CD14-positive monocyte (primary cell): ENCODE measurements around the gene STX4. TPM values are rescaled to one million over a fixed set of nuclear protein-coding genes. Genes with fewer than 3 reads are reported as not detected.
A peak's percentile ranks its signal among the peaks of the same experiment; 100 is the strongest.

Experiments
- DNase-seq, 3 donors: peaks; one replicate each; pipeline ENCODE4 v3.0.0-alpha.2; 2011 to 2022
- H2AFZ ChIP-seq: 2 replicates; pipeline ENCODE4 v1.6.0; 2012; ENCODE audit warnings: mild to moderate bottlenecking, low read depth, low read length, inconsistent platforms; ENCODE audit not compliant: insufficient read depth, poor library complexity, severe bottlenecking
- H3K27ac ChIP-seq, 2 donors: 1 replicate in 1 of 2; 2 replicates in 1 of 2; pipeline ENCODE4 v1.5.1; 2012 to 2013; ENCODE audit warnings: low read length in 2 of 2, control low read depth in 1 of 2, inconsistent platforms in 1 of 2, low read depth in 1 of 2, mild to moderate bottlenecking in 1 of 2
- H3K27me3 ChIP-seq, 2 donors: one replicate each; pipeline versions ENCODE4 v1.6.0 to v1.6.1; 2011 to 2013; ENCODE audit warnings: low read length in 2 of 2; ENCODE audit not compliant: control insufficient read depth in 2 of 2, insufficient read depth in 2 of 2
- H3K36me3 ChIP-seq, 2 donors: replicated peaks in 1 of 2; 1 replicate in 1 of 2; 2 replicates in 1 of 2; pipeline versions ENCODE4 v1.5.1 to v1.6.1; 2012 to 2013; ENCODE audit warnings: low read length in 2 of 2, control low read depth in 1 of 2, inconsistent platforms in 1 of 2, mild to moderate bottlenecking in 1 of 2; ENCODE audit not compliant: insufficient read depth in 2 of 2, control insufficient read depth in 1 of 2
- H3K4me1 ChIP-seq, 2 donors: 1 replicate in 1 of 2; 2 replicates in 1 of 2; pipeline versions ENCODE4 v1.5.1 to v1.6.1; 2012 to 2013; ENCODE audit warnings: low read length in 2 of 2, control low read depth in 1 of 2, inconsistent platforms in 1 of 2, mild to moderate bottlenecking in 1 of 2, moderate library complexity in 1 of 2; ENCODE audit not compliant: insufficient read depth in 2 of 2, control insufficient read depth in 1 of 2
- H3K4me2 ChIP-seq: replicated peaks from 2 replicates; pipeline ENCODE3; 2012; ENCODE audit warnings: low read length, moderate library complexity, mild to moderate bottlenecking; ENCODE audit not compliant: poor library complexity, severe bottlenecking; ENCODE audit errors: extremely low read depth
- H3K4me3 ChIP-seq, 3 experiments: fragments of 200-600 bp in 1 of 3; sonication (generic) in 1 of 3; replicated peaks in 1 of 3; 1 replicate in 2 of 3; 2 replicates in 1 of 3; pipeline ENCODE4 v1.5.1; 2011 to 2013; ENCODE audit warnings: low read length in 3 of 3, mild to moderate bottlenecking in 3 of 3, control low read depth in 2 of 3, low read depth in 2 of 3, inconsistent platforms in 1 of 3, moderate library complexity in 1 of 3
- H3K79me2 ChIP-seq: 2 replicates; pipeline ENCODE4 v1.6.0; 2012; ENCODE audit warnings: mild to moderate bottlenecking, control low read depth, inconsistent platforms, low read length, moderate library complexity; ENCODE audit not compliant: insufficient read depth
- H3K9ac ChIP-seq: 2 replicates; pipeline ENCODE4 v1.6.0; 2017; ENCODE audit warnings: low read length, mild to moderate bottlenecking; ENCODE audit not compliant: insufficient read depth, poor library complexity, severe bottlenecking
- H3K9me3 ChIP-seq, 2 donors: replicated peaks in 1 of 2; 1 replicate in 1 of 2; 2 replicates in 1 of 2; pipeline versions ENCODE4 v1.5.1 to v1.6.1; 2012 to 2013; ENCODE audit warnings: low read length in 2 of 2, control low read depth in 1 of 2; ENCODE audit not compliant: control insufficient read depth in 1 of 2, insufficient read depth in 1 of 2
- H4K20me1 ChIP-seq: 2 replicates; pipeline ENCODE4 v1.6.0; 2012; ENCODE audit warnings: mild to moderate bottlenecking, low read length, control low read depth, moderate library complexity; ENCODE audit not compliant: insufficient read depth
- H3K27ac Mint-ChIP-seq, 7 donors: one replicate each; pipeline ENCODE4 v1.8.0; 2020; ENCODE audit warnings: mild to moderate bottlenecking in 7 of 7, mixed read lengths in 7 of 7, moderate library complexity in 6 of 7, inconsistent platforms in 2 of 7
- H3K27me3 Mint-ChIP-seq, 3 donors: one replicate each; pipeline ENCODE4 v1.8.0; 2021 to 2022; ENCODE audit warnings: low read depth in 3 of 3, mild to moderate bottlenecking in 3 of 3, mixed read lengths in 3 of 3, moderate library complexity in 3 of 3, inconsistent platforms in 1 of 3
- H3K36me3 Mint-ChIP-seq, 2 donors: one replicate each; pipeline ENCODE4 v1.8.0; 2020; ENCODE audit warnings: mixed read lengths in 2 of 2, inconsistent platforms in 1 of 2, mild to moderate bottlenecking in 1 of 2
- H3K4me1 Mint-ChIP-seq: one replicate; pipeline ENCODE4 v1.8.0; 2020; ENCODE audit warnings: mild to moderate bottlenecking, mixed read lengths
- H3K4me3 Mint-ChIP-seq, 2 donors: one replicate each; pipeline ENCODE4 v1.8.0; 2020; ENCODE audit warnings: mild to moderate bottlenecking in 2 of 2, mixed read lengths in 2 of 2, moderate library complexity in 1 of 2
- H3K9me3 Mint-ChIP-seq, 7 donors: one replicate each; pipeline ENCODE4 v1.8.0; 2020 to 2022; ENCODE audit warnings: mixed read lengths in 7 of 7, mild to moderate bottlenecking in 6 of 7, moderate library complexity in 6 of 7, inconsistent platforms in 2 of 7
- WGBS: methylation state at CpG from one replicate; pipeline ENCODE4 v1.1.5; 2013; ENCODE audit warnings: missing lambda C conversion rate; ENCODE audit not compliant: insufficient coverage; 5-methylcytosine and 5-hydroxymethylcytosine counted together
- intact Hi-C, 2 donors: fragments of 100-400 bp; cut with micrococcal nuclease; formaldehyde crosslinking; loops; one replicate each; pipeline versions ENCODE4 v1.15.0 to v1.15.1; 2023
- polyA plus RNA-seq, 3 donors: library from polyadenylated mRNA; depleted of rRNA in 1 of 3; unstranded in 2 of 3; stranded (reverse) in 1 of 3; fragments of 300-500 nt in 2 of 3; fragments of >200 nt in 1 of 3; fragmentation: Illumina TruSeq in 2 of 3; gene quantifications; 1 replicate in 2 of 3; 2 replicates in 1 of 3; pipeline ENCODE4 v1.2.3, GENCODE V29; 2012 to 2021
- TF ChIP-seq, protein P1 (sequence below): fragments of 200-600 bp; IDR thresholded peaks from one replicate; pipeline ENCODE4 v1.8.0; 2022; ENCODE audit warnings: antibody characterized with exemption, mild to moderate bottlenecking

Gene STX4
- polyA plus RNA-seq, 3 donors, result 18.6 to 186 (median 21.8) TPM

GRCh38 chr16:31042866-31043265 is 9.5 kb downstream of the STX4 start:
- no peaks in the 10 kb centered on the region for H3K27me3 Mint-ChIP-seq
- Histone ChIP-seq H3K9ac (no peak overlapping the region), H2AFZ (no peak overlapping the region), H3K4me2 (no peak overlapping the region), H3K27ac (no peak overlapping the region), H3K9me3 (no peaks in the 10 kb centered on the region), H3K4me1 (no peaks in the 10 kb centered on the region), H4K20me1 (no peaks in the 10 kb centered on the region), H3K79me2 (no peaks in the 10 kb centered on the region), H3K27me3 (no peaks in the 10 kb centered on the region), H3K36me3 (peaks cover 48 to 55% of the 10 kb centered on the region in 2 donors), H3K4me3 (no peak overlapping the region)
- WGBS, result over 99% methylated on average over 10 of the region's 10 CpGs
- H3K4me1 Mint-ChIP-seq, result peaks cover 6% of the 10 kb centered on the region
- TF ChIP-seq, protein P1, sequence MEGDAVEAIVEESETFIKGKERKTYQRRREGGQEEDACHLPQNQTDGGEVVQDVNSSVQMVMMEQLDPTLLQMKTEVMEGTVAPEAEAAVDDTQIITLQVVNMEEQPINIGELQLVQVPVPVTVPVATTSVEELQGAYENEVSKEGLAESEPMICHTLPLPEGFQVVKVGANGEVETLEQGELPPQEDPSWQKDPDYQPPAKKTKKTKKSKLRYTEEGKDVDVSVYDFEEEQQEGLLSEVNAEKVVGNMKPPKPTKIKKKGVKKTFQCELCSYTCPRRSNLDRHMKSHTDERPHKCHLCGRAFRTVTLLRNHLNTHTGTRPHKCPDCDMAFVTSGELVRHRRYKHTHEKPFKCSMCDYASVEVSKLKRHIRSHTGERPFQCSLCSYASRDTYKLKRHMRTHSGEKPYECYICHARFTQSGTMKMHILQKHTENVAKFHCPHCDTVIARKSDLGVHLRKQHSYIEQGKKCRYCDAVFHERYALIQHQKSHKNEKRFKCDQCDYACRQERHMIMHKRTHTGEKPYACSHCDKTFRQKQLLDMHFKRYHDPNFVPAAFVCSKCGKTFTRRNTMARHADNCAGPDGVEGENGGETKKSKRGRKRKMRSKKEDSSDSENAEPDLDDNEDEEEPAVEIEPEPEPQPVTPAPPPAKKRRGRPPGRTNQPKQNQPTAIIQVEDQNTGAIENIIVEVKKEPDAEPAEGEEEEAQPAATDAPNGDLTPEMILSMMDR, result no peak
- intact Hi-C loops, result no loop called here
- no peak for DNase-seq
- H3K36me3 Mint-ChIP-seq, result peaks cover 47 to 57% of the 10 kb centered on the region in 2 donors
- H3K9me3 Mint-ChIP-seq, result peaks cover 0 to 3% (median 0%) of the 10 kb centered on the region in 7 donors
- peak overlapping the region in 2 of 7 donors; percentile 3 to 73 for H3K27ac Mint-ChIP-seq
- no peak overlapping the region for H3K4me3 Mint-ChIP-seq

DNA sequence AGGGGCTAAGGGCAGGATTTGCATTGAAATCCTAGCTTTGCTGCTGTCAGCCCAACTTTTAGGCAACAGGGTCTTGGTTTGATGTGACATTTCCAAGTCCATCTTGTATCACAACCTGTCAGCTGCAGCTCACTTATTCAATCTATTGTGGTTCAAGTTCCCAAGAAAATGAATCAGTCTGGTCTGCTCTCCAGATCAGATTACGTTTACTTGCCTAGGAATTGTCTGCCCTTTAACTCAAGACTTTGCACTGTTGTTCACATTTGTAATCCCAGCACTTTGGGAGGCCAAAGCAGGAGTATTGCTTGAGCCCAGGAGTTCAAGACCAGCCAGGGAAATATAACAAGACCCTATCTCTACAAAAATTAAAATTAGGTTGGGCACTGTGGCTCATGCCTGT is 10.0 kb downstream of the STX4 start:
- Histone ChIP-seq H3K79me2 (no peaks in the 10 kb centered on the region), H3K4me3 (no peak overlapping the region), H2AFZ (no peak overlapping the region), H4K20me1 (no peaks in the 10 kb centered on the region), H3K27me3 (no peaks in the 10 kb centered on the region), H3K4me2 (no peak overlapping the region), H3K4me1 (peaks cover 1 to 2% of the 10 kb centered on the region in 2 donors), H3K9ac (no peak overlapping the region), H3K9me3 (no peaks in the 10 kb centered on the region), H3K36me3 (peaks cover 44 to 50% of the 10 kb centered on the region in 2 donors), H3K27ac (no peak overlapping the region)
- 100% methylated on average over 1 of the region's 1 CpG for WGBS
- H3K36me3 Mint-ChIP-seq, result peaks cover 44 to 52% of the 10 kb centered on the region in 2 donors
- no peak for DNase-seq
- H3K4me3 Mint-ChIP-seq, result no peak overlapping the region
- peaks cover 0 to 3% (median 1%) of the 10 kb centered on the region in 7 donors for H3K9me3 Mint-ChIP-seq
- TF ChIP-seq, protein P1, result no peak
- peaks cover 0 to 2% (median 0%) of the 10 kb centered on the region in 3 donors for H3K27me3 Mint-ChIP-seq
- H3K27ac Mint-ChIP-seq, result peak overlapping the region in 1 of 7 donors; percentile 30
- intact Hi-C loops, result no loop called here
- H3K4me1 Mint-ChIP-seq, result peaks cover 8% of the 10 kb centered on the region
